Activated T-cell treated with anti-CD3 and anti-CD28 coated beads, Interleukin-2, amount 50 U/mL, for 4 hours (primary cell): ENCODE measurements around the gene CACNA1A. TPM values are rescaled to one million over a fixed set of nuclear protein-coding genes. Genes with fewer than 3 reads are reported as not detected.

Experiments
- ATAC-seq, 2 donors: fragments of 200-7000 bp; cut with Tn5 transposase; one replicate each; pipeline ENCODE4 v1.10.0; 2021
- DNase-seq: peaks from one replicate; pipeline ENCODE4 v3.0.0-alpha.2; 2020
- H3K27me3 Mint-ChIP-seq: one replicate; pipeline ENCODE4 v1.8.0; 2021; ENCODE audit warnings: low read depth, mixed read lengths
- H3K36me3 Mint-ChIP-seq: one replicate; pipeline ENCODE4 v1.8.0; 2022; ENCODE audit warnings: mixed read lengths; ENCODE audit not compliant: insufficient read depth
- H3K4me1 Mint-ChIP-seq: one replicate; pipeline ENCODE4 v1.8.0; 2021; ENCODE audit warnings: low read depth, mixed read lengths
- H3K4me3 Mint-ChIP-seq: one replicate; pipeline ENCODE4 v1.8.0; 2021; ENCODE audit warnings: mild to moderate bottlenecking, moderate library complexity, mixed read lengths
- H3K9me3 Mint-ChIP-seq: one replicate; pipeline ENCODE4 v1.8.0; 2021; ENCODE audit warnings: mixed read lengths
- total RNA-seq, 3 donors: library from RNA; stranded (reverse); gene quantifications; one replicate each; pipeline ENCODE4 v1.2.1, GENCODE V29; 2021

The CACNA1A gene
- total RNA-seq, 3 donors from 2014 or later, result 0.16 to 0.43 (median 0.20) TPM

DNA sequence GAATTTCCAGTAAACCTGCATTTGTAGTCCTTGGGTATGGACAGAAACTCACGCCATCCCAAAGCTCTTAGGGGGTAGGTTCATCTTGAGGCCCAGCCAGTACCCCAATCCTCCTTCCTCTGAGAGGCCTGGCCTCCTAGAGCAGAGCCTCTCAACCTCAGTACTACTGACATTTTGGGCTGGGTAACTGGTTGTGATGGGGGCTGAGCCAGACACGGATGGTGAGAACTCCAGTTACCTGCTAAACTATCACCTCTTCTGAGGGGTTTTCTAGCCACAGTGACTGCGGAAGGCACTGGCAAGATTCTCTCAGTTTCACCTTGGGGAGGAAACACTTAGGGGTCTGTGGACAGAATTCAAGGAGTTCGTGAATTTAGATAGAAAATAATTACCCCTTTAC, 156.2 kb downstream of the CACNA1A start:
- Mint-ChIP-seq H3K9me3 (peaks cover 4% of the 10 kb centered on the region), H3K27me3 (peaks cover 33% of the 10 kb centered on the region), H3K4me1 (no peaks in the 10 kb centered on the region), H3K36me3 (no peaks in the 10 kb centered on the region), H3K4me3 (no peak overlapping the region)
- DNase-seq (no peak), ATAC-seq (no peak)

DNA sequence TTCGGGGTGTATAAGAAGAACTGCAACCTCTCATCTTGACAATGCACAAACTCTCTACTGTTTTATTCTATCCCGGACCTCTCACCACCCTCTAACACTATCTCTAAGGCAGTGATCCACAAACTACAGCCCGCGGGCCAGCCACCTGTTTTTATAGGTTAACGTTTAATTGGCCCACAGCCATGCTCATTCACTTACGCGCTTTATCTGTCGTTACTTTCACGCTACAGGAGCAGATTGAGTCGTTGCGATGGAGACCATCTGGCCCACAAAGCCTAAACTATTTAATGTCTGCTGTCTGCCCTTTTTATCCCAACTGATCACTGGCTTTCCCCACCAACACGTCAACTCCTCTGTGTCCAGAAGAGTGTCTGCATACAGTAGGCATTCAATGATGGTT, 158.9 kb downstream of the CACNA1A start:
- peaks cover 24% of the 10 kb centered on the region for H3K27me3 Mint-ChIP-seq
- DNase-seq (no peak), ATAC-seq (no peak)
- H3K9me3 Mint-ChIP-seq, result peaks cover 4% of the 10 kb centered on the region
- H3K4me3 Mint-ChIP-seq, result no peak overlapping the region
- no peaks in the 10 kb centered on the region for H3K36me3 Mint-ChIP-seq
- no peaks in the 10 kb centered on the region for H3K4me1 Mint-ChIP-seq

DNA sequence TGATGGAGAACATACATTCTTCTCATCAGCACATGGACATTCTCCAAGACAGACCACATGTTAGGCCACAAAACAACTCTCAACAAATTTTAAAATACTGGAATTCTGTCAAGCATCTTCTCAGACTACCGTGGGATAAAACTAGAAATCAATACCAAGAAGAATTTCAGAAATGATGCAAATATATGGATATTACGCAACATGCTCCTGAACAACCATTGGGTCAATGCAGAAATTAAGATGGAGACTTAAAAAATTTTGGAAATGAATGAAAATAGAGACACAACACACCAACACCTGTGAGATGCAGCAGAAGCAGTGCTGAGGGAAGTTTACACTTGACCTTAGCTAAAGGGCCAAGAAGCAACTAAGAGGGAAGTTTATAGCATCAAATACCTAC, 162.8 kb downstream of the CACNA1A start:
- Mint-ChIP-seq H3K9me3 (no peaks in the 10 kb centered on the region), H3K36me3 (no peaks in the 10 kb centered on the region), H3K4me3 (no peak overlapping the region), H3K4me1 (no peaks in the 10 kb centered on the region), H3K27me3 (peaks cover 36% of the 10 kb centered on the region)
- ATAC-seq (no peak), DNase-seq (no peak)

DNA sequence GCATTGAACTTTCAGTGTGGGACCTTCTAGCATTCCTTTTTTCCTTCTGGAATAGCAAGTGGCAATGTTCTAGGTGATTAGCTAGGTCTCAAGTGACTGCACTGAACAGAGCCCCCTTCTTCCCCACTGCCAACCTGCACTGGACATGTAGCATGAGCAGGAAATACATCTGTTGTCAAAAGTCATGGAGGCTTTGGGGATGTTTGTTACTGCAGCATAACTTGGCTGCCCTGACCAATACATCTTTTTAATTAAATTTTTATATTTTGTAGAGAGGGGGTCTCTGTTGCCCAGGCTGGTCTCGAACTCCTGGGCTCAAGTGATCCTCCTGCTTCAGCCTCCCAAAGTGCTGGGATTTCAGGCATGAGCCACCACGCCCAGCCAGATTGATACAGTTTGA, 163.6 kb downstream of the CACNA1A start:
- no peaks in the 10 kb centered on the region for H3K36me3 Mint-ChIP-seq
- no peak overlapping the region for H3K4me3 Mint-ChIP-seq
- H3K9me3 Mint-ChIP-seq, result no peaks in the 10 kb centered on the region
- ATAC-seq (no peak), DNase-seq (no peak)
- H3K4me1 Mint-ChIP-seq, result no peaks in the 10 kb centered on the region
- peaks cover 38% of the 10 kb centered on the region for H3K27me3 Mint-ChIP-seq

DNA sequence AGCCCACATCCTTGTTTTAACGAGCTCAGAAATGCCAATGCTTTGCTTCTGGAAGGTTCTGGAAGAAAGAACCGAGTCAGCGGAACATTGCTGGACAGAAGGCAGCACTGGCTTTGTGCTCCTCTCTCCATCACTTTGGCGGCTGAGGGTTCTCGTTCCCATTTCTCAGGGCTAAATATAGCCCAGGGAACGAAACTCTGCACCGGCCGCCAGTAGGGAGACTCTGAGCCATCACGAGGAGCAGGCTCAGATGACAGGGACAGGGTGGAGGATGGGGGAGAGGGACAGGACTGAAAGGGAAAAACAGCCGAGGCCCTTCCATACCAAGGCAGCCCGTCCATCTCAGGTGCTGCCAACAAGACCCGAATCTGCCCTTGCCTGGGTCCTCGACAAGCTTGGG, 166.4 kb downstream of the CACNA1A start:
- Mint-ChIP-seq H3K9me3 (no peaks in the 10 kb centered on the region), H3K4me1 (no peaks in the 10 kb centered on the region), H3K36me3 (no peaks in the 10 kb centered on the region), H3K4me3 (no peak overlapping the region), H3K27me3 (peaks cover 29% of the 10 kb centered on the region)
- DNase-seq (no peak), ATAC-seq (no peak)

DNA sequence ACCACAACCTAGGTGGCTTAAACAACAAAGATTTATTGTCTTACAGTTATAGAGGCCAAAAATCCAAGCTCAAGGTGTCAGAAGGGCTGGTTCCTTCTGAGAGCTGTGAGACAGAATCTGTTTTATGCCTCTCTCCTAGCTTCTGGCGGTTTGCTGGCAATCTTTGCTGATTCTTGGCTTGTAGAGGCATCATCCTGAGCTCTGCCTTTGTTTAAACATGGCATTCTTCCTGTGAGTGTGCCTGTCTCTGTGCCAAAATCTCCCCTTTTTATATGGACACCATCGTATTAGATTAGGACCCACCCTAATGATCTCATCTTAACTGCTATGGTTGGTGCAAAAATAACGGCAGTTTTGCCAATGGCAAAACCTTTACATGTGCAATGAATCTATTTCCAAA, 169.1 kb downstream of the CACNA1A start:
- DNase-seq (no peak), ATAC-seq (no peak)
- H3K4me1 Mint-ChIP-seq, result no peaks in the 10 kb centered on the region
- no peaks in the 10 kb centered on the region for H3K36me3 Mint-ChIP-seq
- H3K9me3 Mint-ChIP-seq, result no peaks in the 10 kb centered on the region
- peaks cover 37% of the 10 kb centered on the region for H3K27me3 Mint-ChIP-seq
- H3K4me3 Mint-ChIP-seq, result no peak overlapping the region

DNA sequence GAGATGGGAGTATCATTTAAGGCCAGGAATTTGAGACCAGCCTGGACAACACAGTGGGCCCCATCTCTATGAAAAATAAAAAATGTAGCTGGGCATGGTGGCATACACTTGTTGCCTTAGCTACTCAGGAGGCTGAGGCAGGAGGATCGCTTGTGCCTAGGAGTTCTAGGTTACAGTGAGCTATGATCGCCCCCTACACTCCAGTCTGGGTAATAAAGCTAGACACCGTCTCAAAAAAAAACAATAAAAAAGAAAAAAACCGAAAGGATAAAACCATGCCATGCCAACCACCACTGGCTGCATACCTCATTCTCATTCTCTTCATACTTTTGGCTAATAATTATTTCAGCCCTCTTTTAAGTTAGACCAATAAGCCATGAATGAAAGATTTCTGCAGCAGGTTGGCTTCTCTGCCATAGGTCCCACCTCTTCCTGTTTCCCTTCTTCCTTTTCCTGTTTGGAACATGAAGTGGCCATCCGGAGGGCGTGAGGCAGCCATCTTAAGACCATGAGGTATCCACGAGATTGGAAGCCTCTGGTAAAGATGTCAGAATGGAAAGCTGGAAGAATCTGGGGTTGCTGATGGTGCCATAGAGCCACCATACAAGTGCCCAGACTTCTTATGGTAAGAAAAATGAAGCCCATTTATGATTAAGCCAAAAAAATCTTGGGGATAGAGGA, 171.3 kb downstream of the CACNA1A start:
- H3K27me3 Mint-ChIP-seq, result peaks cover 36% of the 10 kb centered on the region
- no peak overlapping the region for H3K4me3 Mint-ChIP-seq
- no peaks in the 10 kb centered on the region for H3K9me3 Mint-ChIP-seq
- no peaks in the 10 kb centered on the region for H3K4me1 Mint-ChIP-seq
- ATAC-seq (no peak), DNase-seq (no peak)
- H3K36me3 Mint-ChIP-seq, result no peaks in the 10 kb centered on the region

DNA sequence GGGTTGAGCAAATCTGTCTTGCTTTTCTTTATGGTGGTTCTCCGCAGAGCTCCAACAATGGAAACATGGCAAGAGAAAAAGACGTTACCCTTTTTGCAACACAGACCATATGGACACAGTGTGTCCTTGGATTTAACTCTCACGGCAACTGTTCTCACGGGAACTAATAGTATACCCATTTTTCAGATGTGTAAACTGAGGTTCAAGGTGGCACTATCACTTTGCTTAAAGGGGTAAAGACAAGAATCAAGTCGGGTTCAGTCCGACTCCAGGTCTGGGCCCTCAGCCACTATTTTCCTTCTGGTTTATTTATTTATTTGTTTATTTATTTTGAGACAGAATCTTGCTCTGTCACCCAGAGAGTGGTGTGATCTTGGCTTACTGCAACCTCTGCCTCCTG, 176.0 kb downstream of the CACNA1A start:
- Mint-ChIP-seq H3K4me1 (no peaks in the 10 kb centered on the region), H3K36me3 (no peaks in the 10 kb centered on the region), H3K9me3 (no peaks in the 10 kb centered on the region), H3K4me3 (no peak overlapping the region), H3K27me3 (peaks cover 31% of the 10 kb centered on the region)
- no peak for DNase-seq
- ATAC-seq, result no peak

DNA sequence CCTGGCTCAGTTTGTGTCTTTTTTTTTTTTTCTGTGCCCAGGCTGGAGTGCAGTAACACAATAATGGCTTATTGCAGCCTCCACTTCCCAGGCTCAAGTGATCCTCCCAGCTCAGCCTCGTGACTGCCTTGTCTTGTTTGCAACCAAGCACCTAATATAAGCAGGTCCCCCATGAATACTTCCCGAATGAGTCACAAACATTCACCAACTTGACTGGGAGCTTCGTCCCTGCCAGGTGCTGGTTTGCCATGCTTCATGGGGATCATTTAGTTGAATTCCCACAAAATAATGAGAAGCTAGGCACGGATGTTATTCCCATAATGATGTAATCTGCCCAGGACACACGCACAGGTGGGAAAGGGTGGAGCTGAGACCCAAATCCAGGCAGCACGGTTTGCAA, 176.5 kb downstream of the CACNA1A start:
- ATAC-seq (no peak), DNase-seq (no peak)
- Mint-ChIP-seq H3K4me3 (no peak overlapping the region), H3K4me1 (no peaks in the 10 kb centered on the region), H3K27me3 (peaks cover 27% of the 10 kb centered on the region), H3K9me3 (no peaks in the 10 kb centered on the region), H3K36me3 (no peaks in the 10 kb centered on the region)

DNA sequence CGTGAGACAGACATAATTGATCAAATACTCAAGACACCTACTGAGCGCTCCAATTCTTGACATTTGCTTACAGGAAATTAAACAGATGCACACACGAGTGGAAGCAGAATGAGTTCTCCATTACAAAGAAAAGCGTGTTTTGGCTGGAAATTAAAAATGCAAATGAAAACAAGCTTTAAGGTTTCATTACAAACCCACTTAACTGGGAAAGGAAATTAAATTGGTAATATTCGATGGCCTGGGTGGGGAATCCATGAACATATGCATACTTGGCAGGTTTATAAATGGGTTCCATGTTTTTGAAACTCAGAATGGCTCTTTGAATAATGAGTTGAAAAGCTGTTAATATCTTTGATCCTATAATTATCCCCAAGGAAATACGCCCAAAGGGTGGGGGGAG, 178.0 kb downstream of the CACNA1A start:
- Mint-ChIP-seq H3K36me3 (no peaks in the 10 kb centered on the region), H3K9me3 (peaks cover 4% of the 10 kb centered on the region), H3K4me3 (no peak overlapping the region), H3K4me1 (no peaks in the 10 kb centered on the region), H3K27me3 (peaks cover 25% of the 10 kb centered on the region)
- ATAC-seq (no peak), DNase-seq (no peak)

DNA sequence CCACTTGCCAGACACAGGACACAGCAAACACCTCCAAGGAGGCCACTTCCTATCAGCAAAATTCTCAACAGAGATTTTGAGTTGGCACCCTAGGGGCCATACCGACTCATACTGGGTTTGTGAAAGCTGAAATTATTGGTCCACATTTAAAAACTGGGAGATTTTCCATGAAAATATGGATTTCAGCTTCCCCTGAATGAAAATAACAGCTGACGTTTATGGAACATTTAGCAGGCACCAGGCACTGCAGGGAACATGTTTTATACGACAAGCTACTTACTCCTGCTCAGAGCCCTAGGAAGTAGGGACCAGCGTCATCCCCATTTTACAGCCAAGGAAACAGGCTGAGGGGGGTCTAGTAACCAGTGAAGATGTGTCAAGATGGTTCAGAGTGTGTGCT, 186.8 kb downstream of the CACNA1A start:
- ATAC-seq (no peak), DNase-seq (no peak)
- Mint-ChIP-seq H3K9me3 (peaks cover 8% of the 10 kb centered on the region), H3K4me1 (no peaks in the 10 kb centered on the region), H3K27me3 (peaks cover 41% of the 10 kb centered on the region), H3K4me3 (no peak overlapping the region), H3K36me3 (no peaks in the 10 kb centered on the region)

DNA sequence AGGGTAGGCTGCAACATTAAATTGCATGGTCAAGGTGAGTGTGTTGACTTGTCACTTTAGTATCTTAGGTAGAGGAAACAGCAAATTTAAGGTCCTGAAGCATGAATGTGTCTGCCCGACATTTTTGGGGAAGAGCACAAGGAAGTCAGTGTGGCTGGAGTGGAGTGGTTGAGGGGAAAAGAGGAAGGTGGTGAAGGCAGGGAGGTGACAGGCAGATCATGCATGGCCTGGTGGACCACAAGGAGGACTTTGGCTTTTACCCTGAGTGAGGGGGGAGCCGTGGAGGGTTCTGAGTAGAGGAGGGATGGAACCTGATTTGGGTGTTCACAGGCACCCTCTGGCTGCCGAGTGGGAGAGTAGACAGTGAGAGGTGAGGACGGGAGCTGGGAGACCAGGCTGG, 188.1 kb downstream of the CACNA1A start:
- H3K4me1 Mint-ChIP-seq, result no peaks in the 10 kb centered on the region
- H3K4me3 Mint-ChIP-seq, result no peak overlapping the region
- H3K36me3 Mint-ChIP-seq, result no peaks in the 10 kb centered on the region
- H3K9me3 Mint-ChIP-seq, result peaks cover 3% of the 10 kb centered on the region
- peaks cover 34% of the 10 kb centered on the region for H3K27me3 Mint-ChIP-seq
- DNase-seq, result no peak
- no peak for ATAC-seq

DNA sequence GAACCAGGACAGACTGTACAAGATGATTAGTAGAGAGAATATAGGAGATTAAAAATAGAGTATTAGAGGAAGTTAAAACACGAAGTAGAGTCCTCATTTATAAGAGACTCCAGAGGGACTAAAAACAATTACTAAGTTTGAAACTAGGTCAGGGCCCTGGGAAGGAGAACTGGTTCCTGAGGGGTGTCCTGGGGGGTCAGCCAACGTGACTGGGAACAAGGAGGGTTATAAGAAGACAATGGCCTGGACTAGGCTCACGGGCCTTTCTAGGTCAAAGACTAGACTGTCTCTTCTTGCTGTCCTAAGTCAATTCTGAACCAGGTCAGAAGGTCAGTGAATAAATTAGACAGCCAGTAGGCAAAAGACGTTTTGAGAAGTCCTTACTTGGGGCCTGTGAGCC, 190.8 kb downstream of the CACNA1A start:
- peaks cover 26% of the 10 kb centered on the region for H3K27me3 Mint-ChIP-seq
- no peaks in the 10 kb centered on the region for H3K4me1 Mint-ChIP-seq
- H3K36me3 Mint-ChIP-seq, result no peaks in the 10 kb centered on the region
- H3K9me3 Mint-ChIP-seq, result no peaks in the 10 kb centered on the region
- ATAC-seq, result no peak
- DNase-seq, result no peak
- no peak overlapping the region for H3K4me3 Mint-ChIP-seq

DNA sequence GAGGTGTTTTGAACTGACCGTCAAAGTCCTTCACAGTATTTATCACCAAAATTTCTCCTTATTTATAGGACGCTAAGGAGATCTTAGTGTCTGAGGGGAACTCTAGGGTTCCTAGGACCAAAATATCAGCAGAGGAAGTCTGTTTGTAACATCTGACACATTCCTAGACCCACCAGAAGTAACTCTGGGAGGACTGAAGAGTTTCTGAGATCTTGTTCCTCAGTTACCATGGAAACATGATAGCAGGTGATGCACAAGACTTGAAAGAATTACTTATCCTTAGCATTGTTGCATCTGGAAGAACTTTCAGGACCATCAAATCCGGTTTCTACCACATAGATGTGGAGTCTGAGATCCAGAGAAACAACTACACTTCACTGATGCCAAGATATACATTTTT, 191.5 kb downstream of the CACNA1A start:
- no peak for DNase-seq
- ATAC-seq, result no peak
- Mint-ChIP-seq H3K4me3 (no peak overlapping the region), H3K27me3 (peaks cover 23% of the 10 kb centered on the region), H3K36me3 (no peaks in the 10 kb centered on the region), H3K4me1 (no peaks in the 10 kb centered on the region), H3K9me3 (no peaks in the 10 kb centered on the region)

DNA sequence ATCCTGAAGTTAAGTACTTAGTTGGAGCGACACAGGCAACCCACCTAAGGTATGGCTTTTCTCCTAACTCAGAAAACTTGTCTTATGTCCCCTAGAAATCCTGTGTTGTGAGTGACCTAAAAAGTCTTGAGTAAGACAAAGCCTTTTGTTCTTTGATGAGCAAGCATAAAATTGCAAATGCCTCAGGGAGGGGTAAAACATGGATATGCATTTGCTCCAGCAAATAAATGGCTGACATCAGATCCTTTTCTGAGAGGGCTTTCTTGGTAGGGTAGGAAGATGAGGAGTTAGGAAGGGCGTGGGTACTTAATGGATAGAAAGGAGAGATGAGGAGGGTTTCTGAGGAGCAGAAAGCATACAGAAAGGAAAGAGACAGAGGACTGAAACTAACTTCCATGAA, 192.4 kb downstream of the CACNA1A start:
- H3K27me3 Mint-ChIP-seq, result peaks cover 14% of the 10 kb centered on the region
- H3K4me1 Mint-ChIP-seq, result no peaks in the 10 kb centered on the region
- no peak for DNase-seq
- H3K4me3 Mint-ChIP-seq, result no peak overlapping the region
- no peaks in the 10 kb centered on the region for H3K9me3 Mint-ChIP-seq
- no peak for ATAC-seq
- H3K36me3 Mint-ChIP-seq, result no peaks in the 10 kb centered on the region

DNA sequence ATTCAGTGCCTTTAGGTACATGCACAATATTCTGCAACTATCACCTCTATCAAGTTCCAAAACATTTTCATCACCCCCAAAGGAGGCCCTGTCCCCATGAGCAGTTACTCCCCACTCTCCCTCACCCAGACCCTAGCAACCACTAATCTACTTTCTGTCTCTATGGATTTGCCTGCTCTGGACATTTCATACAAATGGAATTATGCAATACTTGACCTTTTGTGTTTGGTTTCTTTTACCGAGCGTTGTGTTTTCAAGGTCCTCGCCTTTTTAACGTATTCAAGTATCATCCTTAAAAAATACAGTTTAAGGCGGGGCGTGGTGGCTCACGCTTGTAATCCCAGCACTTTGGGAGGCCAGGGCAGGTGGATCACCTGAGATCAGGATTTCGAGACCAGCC, 196.4 kb downstream of the CACNA1A start:
- no peaks in the 10 kb centered on the region for H3K9me3 Mint-ChIP-seq
- no peaks in the 10 kb centered on the region for H3K4me1 Mint-ChIP-seq
- peaks cover 10% of the 10 kb centered on the region for H3K27me3 Mint-ChIP-seq
- no peak overlapping the region for H3K4me3 Mint-ChIP-seq
- no peak for ATAC-seq
- DNase-seq, result no peak
- no peaks in the 10 kb centered on the region for H3K36me3 Mint-ChIP-seq
